Cardiac fibroblast (primary cell): ENCODE measurements around the gene KRT82.

Experiments
- DNase-seq, 2 donors: peaks; one replicate each; pipeline versions ENCODE4 v3.0.0 to v3.0.0-alpha.2; 2010; ENCODE audit warnings: low read depth in 2 of 2
- H3K4me3 ChIP-seq, 2 donors: replicated peaks in 1 of 2; 1 replicate in 1 of 2; 2 replicates in 1 of 2; pipeline ENCODE4 v1.5.1; 2011; ENCODE audit warnings: low read depth in 2 of 2, low read length in 2 of 2, mild to moderate bottlenecking in 2 of 2, moderate library complexity in 1 of 2
- CTCF ChIP-seq: IDR thresholded peaks from one replicate; pipeline ENCODE4 v1.5.1; 2011; ENCODE audit warnings: low read depth, mild to moderate bottlenecking, low read length, inconsistent platforms

KRT82 gene

GRCh38 chr12:52395761-52396434 is 10.2 kb downstream of the KRT82 start:
- peak; percentile 35 for TF ChIP-seq CTCF
- DNase-seq: peak; percentile 60 to 65
- no peak overlapping the region for H3K4me3 ChIP-seq

DNA sequence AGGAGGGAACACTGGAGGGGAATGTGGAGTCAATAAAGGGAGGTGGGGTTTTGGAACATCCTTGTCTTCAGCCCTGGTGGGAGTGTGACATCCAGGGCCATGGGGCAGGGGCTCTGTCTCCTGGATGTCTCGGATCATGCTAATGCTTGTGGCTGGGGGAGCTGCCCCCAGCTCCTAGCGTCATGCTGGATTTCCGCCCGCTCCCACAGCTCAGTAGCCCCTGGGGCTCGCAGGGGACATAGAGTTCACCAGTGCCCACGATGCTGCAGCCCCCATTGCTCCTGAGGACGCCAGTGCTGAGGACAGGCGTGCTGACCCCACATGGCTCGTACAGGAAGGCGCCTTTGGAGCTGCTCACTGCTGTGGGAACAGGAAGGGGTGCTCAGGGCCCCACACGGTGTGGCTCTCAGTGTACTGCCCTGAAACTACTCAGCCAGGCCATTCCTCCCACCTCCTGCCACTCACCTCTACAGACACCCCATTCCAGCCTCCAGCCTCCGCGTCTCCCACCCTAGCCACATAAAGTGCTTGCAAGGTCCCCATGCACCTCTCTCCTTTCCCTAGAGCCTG is 11.2 kb downstream of the KRT82 start:
- TF ChIP-seq CTCF: no peak
- DNase-seq: no peak
- no peak overlapping the region for H3K4me3 ChIP-seq

GRCh38 chr12:52392465-52393007 is 13.6 kb downstream of the KRT82 start:
- DNase-seq: no peak
- no peak for TF ChIP-seq CTCF
- H3K4me3 ChIP-seq: no peak overlapping the region

DNA sequence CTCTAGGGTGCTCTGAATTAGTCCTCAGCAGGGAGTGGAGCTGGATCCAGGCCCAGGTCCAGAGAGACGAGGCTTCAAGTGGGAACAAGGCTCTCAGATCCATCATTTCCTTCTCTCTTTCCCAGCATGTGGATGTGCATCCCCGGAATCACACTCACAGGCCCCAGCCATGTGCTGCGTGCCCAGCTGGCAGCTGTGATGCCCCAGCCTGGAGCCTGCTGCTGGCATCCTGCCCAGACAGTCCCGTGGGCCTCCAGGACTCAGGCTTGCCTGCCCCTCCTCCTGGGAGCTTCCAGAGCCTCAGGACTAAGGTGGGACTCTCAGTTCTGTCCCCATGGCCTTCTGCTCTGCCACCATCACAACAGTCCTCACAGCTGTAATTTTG is 14.5 kb downstream of the KRT82 start:
- no peak overlapping the region for H3K4me3 ChIP-seq
- no peak for TF ChIP-seq CTCF
- DNase-seq: peak; percentile 16 to 51

DNA sequence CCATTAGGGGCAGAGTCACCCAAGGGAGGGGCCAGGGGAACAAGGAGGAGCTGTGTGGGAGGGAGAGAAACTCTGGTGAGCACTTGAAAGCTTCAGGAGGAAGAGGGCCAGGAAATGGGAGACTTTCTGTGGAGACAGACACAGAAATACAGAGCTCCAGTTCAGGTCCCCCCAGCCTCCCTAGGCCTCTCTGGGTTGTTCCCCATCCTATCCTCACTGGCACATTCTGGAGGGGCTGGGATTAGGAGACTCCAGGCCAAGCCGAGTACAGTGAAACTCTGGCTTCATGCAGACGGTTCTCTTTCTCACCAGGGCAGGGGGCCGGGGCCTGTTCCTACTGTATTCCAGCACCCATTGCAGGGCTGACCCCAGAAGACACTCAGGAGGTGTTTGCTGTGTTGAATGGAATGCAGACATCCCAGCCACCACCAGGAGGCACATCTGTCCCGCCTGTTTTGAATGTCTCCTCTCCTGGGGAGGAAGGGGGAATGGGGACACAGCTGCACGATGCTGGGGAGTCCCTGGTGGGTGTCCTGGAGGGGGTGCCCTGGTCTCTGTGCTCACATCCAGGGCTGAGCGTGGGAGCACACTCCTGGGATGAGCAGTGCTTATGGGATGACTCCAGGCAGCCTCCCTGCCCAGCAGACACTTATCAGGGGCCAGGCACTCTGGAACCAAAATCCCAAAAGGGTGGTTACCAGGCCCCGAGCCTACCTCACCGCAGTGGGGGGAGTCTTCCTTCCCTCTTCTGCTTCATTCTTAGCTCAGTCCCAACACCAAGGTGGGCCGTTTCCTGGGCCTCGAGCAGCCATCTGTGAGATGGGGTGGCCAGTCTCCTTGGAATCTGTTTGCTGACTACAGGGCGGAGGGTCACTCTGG is 15.2 kb downstream of the KRT82 start:
- peak; percentile 90 for TF ChIP-seq CTCF
- DNase-seq: peak; percentile 36 to 66
- no peak overlapping the region for H3K4me3 ChIP-seq

DNA sequence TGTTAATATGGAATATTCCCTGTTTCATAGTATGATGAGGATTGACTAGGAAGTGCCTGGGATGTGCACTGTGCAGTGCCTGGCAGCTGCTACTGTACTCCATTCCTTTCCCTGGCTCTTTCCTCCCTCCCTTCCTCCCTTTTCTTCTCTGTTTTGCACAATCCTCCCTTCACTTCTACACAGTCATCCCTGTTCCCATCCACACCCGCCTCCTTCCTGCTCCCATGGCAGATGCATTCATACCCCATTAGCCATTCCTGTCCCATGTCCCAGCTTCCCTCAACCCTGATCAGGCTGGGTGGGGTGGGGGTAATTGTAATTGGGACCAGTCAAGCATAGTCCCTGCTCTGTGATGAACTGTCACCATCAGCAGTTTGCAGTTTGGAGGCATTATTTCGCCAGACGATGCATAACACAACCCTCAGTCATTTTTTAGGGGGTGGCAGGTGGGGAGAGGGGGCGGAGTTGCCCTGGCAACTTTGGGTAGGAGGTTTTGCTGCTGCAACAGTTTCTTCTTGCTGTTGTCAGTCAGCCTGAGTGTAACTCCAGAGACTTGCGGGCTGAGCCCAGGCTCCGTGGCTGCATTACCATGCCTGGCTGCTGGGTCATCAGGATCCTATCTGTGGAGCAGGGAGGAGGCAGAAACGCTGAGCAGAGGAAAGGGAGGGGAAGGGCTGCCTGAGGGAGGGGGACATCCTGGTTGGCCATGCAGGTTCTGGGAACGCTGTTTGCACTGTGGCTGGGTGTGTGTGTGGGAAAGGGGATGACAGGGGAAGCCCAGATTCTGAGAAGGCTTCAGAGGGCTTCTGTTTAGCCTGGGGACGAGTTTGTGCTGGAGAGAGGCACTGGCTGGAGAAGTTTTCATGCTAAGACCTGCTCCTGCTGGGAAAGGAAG is 16.6 kb downstream of the KRT82 start:
- DNase-seq: peak; percentile 24 to 32
- TF ChIP-seq CTCF: no peak
- no peak overlapping the region for H3K4me3 ChIP-seq
